Left kidney (tissue), 2 donors: ENCODE measurements around the gene KIF26A. TPM values are rescaled to one million over a fixed set of nuclear protein-coding genes. Genes with fewer than 3 reads are reported as not detected.

Experiments used
- DNase-seq: peaks from one replicate; pipeline ENCODE4 v3.0.0-alpha.2; 2013
- polyA plus RNA-seq: library from polyadenylated mRNA; unstranded; fragments of 120-200 nt; gene quantifications from one replicate; pipeline ENCODE4 v1.2.1, GENCODE V29; 2013; ENCODE audit not compliant: insufficient read length

KIF26A gene
- polyA plus RNA-seq, 1 donor: 6.4 TPM

- no peak for DNase-seq
These were observed 7.3 kb upstream of the KIF26A start for GRCh38 chr14:104130974-104131651.

- no peak for DNase-seq
These were observed 6.2 kb upstream of the KIF26A start for GRCh38 chr14:104131968-104132732.

GRCh38 chr14:104132981-104133380 is 5.4 kb upstream of the KIF26A start:
- no peak for DNase-seq

DNA sequence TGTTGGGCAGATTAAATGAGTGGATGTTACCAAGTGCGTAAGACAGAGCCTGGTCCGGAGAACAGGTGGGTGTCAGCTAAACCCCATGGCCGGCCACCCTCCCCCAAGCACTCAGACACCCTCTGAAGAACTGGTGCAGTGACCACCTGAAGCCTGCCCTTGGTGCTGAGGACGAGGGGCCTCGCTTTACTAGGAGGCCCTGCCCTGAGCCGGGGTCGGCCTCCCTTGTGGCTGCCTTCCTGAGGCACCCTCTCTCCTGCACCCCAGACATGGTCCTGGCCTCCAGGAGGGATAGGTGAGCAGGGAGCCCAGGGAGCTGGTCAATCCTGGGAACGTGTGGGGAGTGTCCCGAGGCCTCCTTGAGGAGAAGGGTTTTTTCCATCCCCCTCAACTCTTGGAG is 4.9 kb upstream of the KIF26A start:
- no peak for DNase-seq

- no peak for DNase-seq
These were observed 4.1 kb upstream of the KIF26A start for GRCh38 chr14:104134061-104134965.

- no peak for DNase-seq
These were observed 3.1 kb upstream of the KIF26A start for GRCh38 chr14:104135121-104135903.

DNA sequence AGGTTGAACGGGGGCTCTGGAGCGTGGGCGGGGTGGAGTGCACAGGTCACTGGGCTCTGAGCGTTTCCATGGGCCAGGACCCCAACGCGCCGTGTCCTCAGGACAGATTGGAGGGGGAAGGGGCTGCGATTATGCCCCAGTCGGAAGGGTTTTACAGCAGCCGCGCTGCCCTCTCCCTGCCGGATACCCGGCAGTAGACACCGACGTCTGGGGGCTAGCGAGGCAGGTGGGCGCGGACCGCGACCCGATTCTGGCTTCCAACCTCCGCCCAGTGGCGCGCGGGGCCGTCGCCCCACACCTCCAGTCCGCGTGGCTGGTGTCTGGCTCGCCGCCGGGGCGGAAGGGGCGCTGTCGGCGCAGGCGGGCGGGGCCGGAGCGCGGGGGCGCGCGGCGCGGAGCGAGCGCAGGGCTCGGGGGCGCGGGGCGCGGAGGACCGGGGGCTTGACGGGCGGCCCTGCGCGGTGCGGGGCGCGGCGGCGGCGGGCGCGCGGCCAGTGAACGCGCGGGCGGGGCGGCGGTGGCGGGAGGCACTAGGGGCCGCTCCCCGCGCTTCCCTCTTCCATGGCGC is 2.4 kb upstream of the KIF26A start:
- DNase-seq: no peak

GRCh38 chr14:104136472-104137296 is 1.7 kb upstream of the KIF26A start:
- DNase-seq: no peak

DNA sequence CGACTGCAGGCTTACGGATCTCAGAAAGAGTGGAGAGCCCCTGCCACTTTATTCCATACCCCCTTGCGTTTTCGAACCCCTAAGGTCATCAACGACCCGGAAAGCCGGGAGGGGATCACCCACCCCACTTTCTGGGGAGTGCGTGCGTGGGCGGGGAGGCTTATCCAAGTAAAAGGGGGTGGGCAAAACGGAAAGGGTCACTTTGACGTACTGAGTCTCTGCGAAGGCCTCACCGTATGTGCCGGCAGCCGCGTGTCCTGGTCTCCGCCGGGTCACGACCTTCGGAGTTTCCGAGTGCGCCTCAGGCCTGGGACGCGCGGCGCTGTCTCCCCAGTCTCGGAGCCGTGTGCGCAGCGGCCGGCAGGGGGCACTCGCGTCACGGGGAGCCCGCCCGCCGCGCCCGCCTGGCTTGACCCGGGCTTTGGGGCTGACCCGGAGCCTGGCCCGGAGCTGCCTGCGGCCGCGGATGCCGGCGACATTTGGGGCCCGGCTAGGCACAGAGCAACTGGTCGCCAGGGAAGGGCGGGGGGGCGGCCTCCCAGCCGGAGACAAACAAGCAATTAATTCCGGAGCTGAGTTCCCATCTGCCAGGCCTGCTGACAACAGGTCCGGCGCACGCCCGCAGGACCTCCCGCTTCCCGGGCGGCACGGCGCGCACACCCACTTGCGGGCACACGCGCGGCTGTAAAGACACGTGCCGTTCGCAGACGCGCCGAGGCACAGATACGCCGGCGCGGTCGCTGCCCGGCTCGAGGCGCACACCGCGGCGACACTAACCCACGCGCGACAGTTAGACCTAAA is 890 bp upstream of the KIF26A start:
- no peak for DNase-seq

DNA sequence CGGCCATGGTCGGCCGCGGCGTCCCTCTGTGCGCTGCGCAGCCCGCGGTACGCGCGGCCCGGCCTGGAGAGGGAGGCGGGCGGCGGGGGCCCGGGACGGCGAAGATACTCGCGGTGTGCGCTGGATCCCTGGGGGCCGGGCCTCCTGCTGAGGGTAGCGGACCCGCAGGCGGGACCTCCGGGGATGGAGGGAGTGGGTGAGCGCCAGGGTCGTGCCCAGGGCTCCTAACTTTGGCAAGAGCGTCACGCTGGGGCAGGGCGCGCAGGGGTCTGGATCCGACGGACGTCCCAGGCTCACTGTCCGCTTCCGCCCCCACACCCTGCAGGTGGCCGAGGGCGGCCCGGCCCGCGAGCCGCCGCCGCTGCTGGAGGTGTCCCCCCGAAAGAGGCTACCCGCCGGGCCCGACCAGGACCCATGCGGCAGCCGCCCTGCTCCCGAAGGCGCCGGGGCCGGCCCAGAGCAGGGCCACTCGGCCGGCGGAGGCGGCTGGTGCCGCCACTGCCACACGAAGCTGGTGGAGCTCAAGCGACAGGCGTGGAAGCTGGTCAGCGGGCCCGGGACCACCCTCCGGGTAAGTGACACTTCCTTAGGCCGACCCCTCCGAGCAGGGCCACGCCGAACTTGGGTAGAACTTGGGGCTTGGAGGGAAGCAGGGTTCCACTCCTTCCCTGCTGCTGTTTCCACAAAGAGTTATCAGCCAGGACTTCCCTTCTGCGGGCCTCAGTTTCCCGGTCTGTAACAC is 502 bp downstream of the KIF26A start:
- DNase-seq: no peak

DNA sequence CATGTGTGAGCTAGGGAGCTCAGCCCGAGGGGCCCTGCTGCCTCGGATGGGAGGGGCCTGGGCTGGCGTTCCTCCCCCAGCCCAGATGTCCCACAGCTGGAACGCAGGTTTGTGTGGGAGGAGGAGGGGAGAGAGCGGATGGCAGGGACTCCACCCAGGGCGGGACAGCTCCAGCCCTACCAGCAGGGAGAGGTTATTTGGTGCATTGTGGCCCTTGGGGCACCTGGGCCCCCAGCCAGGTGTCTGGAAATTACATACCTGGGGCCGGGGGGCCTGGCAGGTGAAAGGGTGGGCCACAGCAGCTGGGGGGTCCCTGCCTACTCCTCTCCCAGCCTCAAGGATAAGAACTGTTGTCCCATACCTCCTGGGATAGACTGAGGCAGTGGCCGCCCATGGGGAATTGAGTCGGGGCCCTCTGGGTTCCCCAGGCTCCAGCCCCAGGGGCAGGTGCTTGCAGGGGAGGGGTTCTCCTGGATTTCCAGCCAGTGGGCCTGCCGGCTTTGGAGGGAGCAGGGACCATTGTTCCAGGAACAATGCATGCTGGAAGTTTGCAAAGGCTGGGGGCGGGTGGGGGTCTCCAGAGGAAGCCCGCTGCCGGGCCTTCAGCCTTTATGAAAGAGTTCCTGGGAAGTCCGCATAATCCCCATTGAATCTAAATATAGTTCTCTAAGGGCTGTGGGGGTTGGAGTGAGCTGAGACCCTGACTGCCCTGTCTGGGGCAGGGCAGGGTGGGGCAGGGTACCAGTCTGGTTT is 1.2 kb downstream of the KIF26A start:
- no peak for DNase-seq

GRCh38 chr14:104140213-104140462 is 1.8 kb downstream of the KIF26A start:
- no peak for DNase-seq

DNA sequence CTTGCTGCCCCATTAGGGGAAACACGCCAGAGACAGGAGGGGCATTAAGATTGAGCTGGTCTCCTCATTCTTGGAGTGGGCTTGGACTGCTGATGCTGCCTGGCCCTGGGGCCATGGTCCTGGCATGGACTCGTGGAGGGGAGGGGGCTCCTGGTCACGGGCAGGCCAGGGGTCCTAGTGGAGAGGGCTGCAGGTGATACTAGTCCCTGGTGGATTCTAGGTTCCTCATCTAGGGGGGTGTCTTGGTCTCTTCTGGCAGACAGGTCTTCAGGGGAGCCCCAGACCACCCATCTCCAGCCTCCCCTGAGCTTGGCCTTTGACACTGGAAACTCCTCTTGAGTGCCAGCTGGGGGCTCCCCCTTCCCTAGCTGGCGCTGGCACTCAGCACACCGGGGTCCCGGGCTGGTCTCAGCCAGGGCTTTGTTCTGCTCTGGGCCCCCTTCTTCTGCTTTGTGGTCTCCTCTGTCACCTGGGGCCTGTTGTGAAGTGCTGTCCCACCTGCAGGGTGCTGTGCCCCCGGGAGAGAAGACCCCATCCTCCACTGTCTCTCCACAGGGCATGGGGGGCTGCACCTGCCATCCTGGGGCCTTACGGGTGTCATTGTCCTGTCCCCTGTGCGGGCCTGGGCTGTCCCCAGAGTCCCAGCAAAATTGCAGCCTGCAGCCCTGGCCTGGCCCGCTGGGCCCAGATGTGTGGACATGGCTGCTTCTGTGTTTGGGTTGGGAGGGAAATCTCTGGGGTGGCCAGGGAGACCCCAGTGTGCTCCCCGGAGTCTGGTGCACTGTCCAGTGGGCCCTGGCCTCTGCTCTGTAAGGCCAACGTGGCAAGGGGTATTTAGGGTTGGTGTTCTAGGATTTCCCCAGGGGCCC is 2.3 kb downstream of the KIF26A start:
- no peak for DNase-seq

DNA sequence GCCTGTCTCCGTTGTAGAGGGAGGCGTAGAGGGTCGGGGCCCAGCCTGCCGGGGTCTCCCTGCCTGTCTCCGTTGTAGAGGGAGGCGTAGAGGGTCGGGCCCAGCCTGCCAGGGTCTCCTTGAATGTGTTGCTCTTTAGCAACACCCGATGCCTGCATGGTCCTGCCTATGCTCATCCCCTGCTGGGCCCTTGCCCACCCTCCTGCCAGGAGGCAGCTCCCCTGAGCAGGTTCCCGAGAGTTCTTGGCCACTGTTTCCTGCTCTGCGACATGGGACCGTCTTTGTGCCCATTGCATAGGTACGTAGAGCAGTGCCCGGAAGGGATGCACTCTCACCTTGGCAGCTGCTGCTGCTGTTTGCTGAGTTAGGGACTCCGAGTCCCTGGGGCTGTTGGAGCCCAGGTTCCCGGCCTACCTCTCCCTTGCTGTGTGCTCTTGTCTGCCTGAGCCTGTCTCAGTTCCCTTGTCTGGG is 3.3 kb downstream of the KIF26A start:
- DNase-seq: no peak

DNA sequence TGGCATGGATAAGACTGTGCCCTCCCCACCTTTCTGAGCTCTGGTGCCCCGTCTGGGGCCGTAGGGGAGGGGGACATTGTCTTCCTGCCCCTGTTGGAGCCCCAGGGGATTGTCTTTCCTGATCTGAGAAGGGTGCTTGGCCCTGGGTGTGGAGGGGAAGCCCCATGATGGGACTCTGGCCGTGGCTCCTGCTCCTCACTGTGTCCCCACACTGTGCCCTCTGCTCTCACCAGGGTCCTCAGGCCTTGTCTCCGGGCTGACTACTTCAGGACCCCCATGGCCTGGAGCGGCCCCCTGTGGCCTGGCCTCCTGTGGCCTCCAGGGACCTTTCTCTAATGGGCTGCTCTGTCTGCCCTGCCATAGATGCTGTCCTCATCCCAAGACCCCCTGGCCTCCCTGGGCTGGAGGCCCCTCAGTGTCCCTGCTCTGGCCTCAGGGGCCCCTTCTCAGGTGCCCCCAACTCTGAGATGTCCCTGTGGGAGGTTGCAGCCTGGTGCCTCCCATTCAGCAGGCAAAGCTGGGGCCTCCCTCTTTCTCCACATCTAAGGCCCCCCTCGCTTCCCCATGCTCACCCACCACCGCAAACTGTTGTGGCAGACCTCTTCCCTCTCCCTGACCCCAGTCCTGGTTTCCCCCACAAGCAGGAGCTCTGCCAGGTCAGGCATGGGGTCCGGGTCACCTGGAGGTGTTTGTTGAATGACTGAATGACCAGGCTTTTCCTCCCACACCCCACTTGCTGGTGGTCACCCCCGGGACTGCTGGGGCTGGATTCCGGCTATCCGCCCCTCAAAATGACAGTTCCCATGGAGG is 4.0 kb downstream of the KIF26A start:
- no peak for DNase-seq

- no peak for DNase-seq
These were observed 4.6 kb downstream of the KIF26A start for GRCh38 chr14:104142946-104143470.
